A549 treated with dexamethasone at 1 μM for 4 hours (cell line): ENCODE data around the gene PLEKHO1. TPM values are rescaled to one million over a fixed set of nuclear protein-coding genes. Genes with fewer than 3 reads are reported as not detected.

ENCODE experiments used
- total RNA-seq: library from RNA; stranded (reverse); fragments of 200-300 nt; extraction: Qiagen RNA extraction; gene quantifications from 5 replicates; pipeline ENCODE4 v1.2.3, GENCODE V29; 2022

The PLEKHO1 gene, protein sequence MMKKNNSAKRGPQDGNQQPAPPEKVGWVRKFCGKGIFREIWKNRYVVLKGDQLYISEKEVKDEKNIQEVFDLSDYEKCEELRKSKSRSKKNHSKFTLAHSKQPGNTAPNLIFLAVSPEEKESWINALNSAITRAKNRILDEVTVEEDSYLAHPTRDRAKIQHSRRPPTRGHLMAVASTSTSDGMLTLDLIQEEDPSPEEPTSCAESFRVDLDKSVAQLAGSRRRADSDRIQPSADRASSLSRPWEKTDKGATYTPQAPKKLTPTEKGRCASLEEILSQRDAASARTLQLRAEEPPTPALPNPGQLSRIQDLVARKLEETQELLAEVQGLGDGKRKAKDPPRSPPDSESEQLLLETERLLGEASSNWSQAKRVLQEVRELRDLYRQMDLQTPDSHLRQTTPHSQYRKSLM
- total RNA-seq = 4.8 to 6.8 TPM (median 6.4 TPM) in 5 replicates

DNA sequence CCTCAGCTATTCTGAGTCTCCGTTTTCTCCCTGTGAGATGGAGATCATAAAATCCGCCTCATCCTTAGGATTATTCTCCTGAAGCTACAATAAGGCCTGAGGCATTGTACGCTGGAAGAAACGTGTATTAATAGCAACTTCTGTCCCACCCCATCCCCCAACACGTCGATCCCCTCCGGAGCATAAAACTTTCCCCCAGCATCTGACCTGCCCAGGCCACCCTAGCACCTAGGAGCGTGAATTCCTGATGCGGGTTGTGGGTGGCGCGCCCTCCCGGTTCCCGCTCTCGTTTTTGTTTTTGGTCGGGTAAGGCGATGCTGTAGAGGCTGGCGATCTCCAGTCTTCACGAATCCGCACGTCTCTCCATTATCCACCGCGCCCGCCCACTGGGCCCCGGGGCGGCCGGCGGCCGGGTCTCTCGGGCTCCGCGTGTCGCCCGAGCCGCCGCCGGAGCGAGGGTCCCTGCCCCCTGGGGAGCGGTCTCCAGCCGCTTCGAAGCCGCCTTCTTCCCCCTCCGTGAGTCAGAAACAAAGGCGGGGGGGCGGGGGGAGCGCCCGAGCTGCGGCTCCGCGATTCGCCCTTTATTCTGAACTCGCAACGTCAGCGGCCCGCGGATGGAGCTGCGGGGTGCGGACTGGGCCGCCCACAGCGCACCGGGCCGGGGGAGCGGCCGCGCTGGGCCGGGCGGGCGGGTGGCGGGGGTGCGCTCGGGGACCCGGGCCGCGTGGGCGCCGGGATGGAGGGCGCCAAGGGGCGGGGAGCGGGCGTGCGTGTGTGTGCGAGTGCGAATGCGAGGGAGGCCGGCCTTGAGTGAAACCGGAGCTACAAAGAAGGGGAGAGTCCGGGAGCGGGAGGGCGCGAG is at the start of gene PLEKHO1:
PLEKHO1 (plus strand) TSS at position 646 of the 862 bp plus-strand sequence. CDS start 342 bp downstream, outside the sequence.

Other genes starting within 250 kb of the PLEKHO1 start
- gene SV2A, start 232.1 kb upstream of the PLEKHO1 start, total RNA-seq = 0.05 to 0.12 TPM (median 0.09 TPM) in 5 replicates
- 114 to 155 TPM (median 137 TPM) in 5 replicates for gene SF3B4, start 222.1 kb upstream of the PLEKHO1 start, total RNA-seq
- gene MTMR11, start 213.0 kb upstream of the PLEKHO1 start, total RNA-seq = 4.5 to 7.9 TPM (median 5.9 TPM) in 5 replicates
- gene OTUD7B, start 139.2 kb upstream of the PLEKHO1 start, total RNA-seq = 7.7 to 15.5 TPM (median 13.9 TPM) in 5 replicates
- gene VPS45, start 82.1 kb upstream of the PLEKHO1 start, total RNA-seq = 13.9 to 18.6 TPM (median 16.3 TPM) in 5 replicates
- 34.9 to 55.1 TPM (median 45.3 TPM) in 5 replicates for gene ANP32E, start 86.2 kb downstream of the PLEKHO1 start, total RNA-seq
- 0.10 TPM in 1 of 5 replicates, not detected in the others for gene CA14, start 107.9 kb downstream of the PLEKHO1 start, total RNA-seq
- 120 to 133 TPM (median 130 TPM) in 5 replicates for gene APH1A, start 119.1 kb downstream of the PLEKHO1 start, total RNA-seq
- gene C1orf54, start 122.9 kb downstream of the PLEKHO1 start, total RNA-seq = 0.22 to 0.63 TPM (median 0.27 TPM) in 4 of 5 replicates, not detected in the other
- 1.9 to 3.3 TPM (median 2.5 TPM) in 5 replicates for gene CIART, start 132.6 kb downstream of the PLEKHO1 start, total RNA-seq
- gene MRPS21, start 143.9 kb downstream of the PLEKHO1 start, total RNA-seq = 79.1 to 106 TPM (median 83.4 TPM) in 5 replicates
- 49.7 to 59.9 TPM (median 55.0 TPM) in 5 replicates for gene PRPF3, start 171.6 kb downstream of the PLEKHO1 start, total RNA-seq
- 11.3 to 18.1 TPM (median 16.4 TPM) in 5 replicates for gene RPRD2, start 214.2 kb downstream of the PLEKHO1 start, total RNA-seq